ENCODE data around the gene SMYD5.

- TF ChIP-seq CTCF (conservative IDR thresholded peaks at IDR 0.05; ENCODE audit: low read depth, low read length) = no peak
- no peak for TF ChIP-seq EZH2 (IDR thresholded peaks at IDR 0.05; ENCODE audit: low read length, unreplicated experiment)
- TF ChIP-seq EZH2phosphoT487 (IDR thresholded peaks at IDR 0.05; ENCODE audit: borderline replicate concordance, low read length) = no peak
These were observed 37.7 kb upstream of the SMYD5 start for GRCh38 chr2:73176205-73176880.
